GM19023 (cell line): ENCODE measurements around the gene CALHM1.
"Not testable (repeated sequence)": the region's sequence is repeated elsewhere in the genome, so short reads cannot be mapped to it uniquely, and the experiment has no call there.

ENCODE experiments used
- ATAC-seq: cut with Tn5 transposase; IDR thresholded peaks from one replicate; pipeline ENCODE4 v1.9.1; 2021; ENCODE audit warnings: mild to moderate bottlenecking, moderate library complexity; ENCODE audit not compliant: unreplicated experiment

Gene CALHM1

DNA sequence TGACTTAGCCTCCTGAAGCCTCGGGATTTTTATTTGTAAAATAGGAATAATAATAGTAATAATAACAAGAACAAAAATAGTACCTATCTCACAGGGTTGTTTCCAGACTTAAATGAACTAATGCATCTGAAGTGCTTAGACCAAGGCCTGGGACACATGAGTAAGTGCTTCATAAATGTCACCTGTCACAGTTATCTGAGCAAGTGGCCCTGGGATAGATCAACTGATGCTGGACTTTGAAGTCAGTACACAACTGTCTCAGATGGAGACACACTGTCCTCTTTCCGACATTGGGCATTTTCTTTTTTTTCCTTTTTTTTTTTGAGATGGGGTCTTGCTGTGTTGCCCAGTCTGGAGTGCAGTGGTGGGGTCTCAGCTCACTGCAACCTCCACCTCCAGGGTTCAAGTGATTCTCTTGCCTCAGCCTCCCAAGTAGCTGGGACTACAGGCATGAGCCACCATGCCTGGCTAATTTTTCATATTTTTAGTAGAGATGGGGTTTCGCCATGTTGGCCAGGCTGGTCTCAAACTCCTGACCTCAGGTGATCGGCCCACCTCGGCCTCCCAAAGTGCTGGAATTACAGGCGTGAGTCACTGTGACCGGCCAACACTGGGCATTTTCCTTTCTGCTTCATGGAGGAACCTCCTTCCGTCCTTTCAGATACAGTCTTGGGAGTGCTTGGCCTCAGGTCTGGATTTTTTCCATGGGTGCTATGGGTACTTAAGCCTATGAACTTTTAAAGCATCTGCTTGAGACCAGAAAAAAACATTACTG lies 28.1 kb upstream of the CALHM1 start:
- not testable (repeated sequence) for ATAC-seq

- no peak for ATAC-seq
These were observed 23.4 kb upstream of the CALHM1 start for GRCh38 chr10:103481974-103482531.

DNA sequence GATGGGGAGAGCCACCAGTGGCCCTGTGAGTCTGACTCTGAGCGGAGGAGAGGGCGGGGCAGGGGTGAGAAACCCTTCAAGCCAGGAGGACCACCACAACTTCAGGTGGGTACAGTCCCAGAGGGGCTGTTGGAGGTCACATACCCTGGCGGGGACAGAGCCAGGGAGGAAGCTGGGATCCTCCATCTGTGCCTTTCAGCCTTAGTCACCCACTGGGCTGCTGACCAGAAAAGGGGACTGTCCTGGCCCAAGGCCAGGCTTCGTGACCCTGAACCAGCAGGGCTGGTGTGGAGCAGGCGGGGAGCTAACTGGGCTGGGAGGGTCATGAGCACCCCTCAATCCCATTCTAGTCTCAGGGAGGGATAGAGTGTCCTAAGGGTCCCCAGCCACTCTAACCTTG lies 21.8 kb upstream of the CALHM1 start:
- no peak for ATAC-seq

DNA sequence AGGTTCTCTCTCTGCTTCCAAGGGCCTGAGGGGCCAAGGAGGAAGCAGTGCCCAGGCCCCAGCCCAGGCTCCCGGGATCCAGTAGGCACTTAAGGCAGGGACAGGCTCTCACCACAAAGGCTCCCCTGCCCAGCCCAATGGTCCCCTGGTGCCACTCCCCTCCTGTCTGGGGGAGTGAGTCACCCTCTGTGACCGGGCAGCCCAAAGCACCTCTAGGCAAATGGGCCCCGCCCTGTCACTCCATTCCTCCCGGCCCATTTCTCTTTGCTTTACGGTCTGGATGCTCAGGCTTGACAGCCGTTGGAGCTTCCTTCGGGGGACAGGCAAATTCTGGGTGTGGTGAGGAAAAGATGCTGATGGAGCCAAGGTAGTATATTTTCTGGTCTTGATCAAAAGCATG lies 20.4 kb upstream of the CALHM1 start, which contains the start of gene CALHM3:
TSS of gene CALHM3 (minus strand) at position 106 of the 400 bp plus-strand sequence. CDS start 208 bp downstream, outside the sequence.
- ATAC-seq = no peak

- ATAC-seq = no peak
These were observed 20.0 kb upstream of the CALHM1 start for GRCh38 chr10:103478671-103479070.

GRCh38 chr10:103476046-103476768 lies 17.5 kb upstream of the CALHM1 start:
- ATAC-seq = peak; percentile 37

DNA sequence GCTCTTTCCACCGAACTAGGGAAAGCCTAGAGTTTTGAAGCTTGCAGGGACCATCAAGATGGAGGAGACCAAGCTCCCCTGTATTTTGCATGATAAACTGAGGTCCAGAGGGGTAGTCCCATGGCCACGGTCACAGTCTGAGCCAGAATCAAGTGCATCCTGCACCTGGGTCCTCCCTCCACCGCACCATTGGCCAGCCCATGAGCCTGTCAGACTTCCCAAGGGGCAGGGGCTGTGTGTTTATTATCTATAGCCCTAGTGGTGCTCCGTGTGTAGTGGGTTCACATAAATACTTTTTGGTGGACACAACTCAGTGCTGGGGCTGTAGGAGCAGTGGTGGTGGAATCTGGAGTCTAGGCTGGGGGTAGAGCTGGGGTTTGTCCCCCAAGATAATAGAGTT lies 16.7 kb upstream of the CALHM1 start:
- no peak for ATAC-seq

GRCh38 chr10:103474077-103474476 lies 15.4 kb upstream of the CALHM1 start:
- no peak for ATAC-seq

DNA sequence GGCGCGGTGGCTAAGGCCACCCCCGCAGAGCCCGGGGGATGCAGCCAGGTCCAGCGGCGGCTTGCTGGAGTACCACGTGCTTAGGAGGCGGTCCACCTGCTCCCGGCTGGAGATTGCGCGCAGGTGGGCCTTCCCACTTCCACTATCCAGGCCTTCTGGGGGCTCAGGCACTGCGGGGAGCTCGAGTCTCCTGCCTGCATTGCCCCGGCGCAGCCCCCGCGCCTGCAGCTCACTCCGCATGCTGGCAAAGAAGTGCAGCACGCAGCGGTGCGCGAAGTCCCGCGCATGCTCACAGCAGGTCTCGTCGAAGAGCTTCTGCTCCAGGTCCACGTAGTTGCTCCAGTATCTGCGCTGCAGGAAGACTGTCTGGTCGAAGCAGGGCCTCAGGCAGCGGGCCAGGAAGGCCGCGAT lies 14.6 kb upstream of the CALHM1 start:
- ATAC-seq = no peak

GRCh38 chr10:103472005-103472404 lies 13.3 kb upstream of the CALHM1 start:
- no peak for ATAC-seq

DNA sequence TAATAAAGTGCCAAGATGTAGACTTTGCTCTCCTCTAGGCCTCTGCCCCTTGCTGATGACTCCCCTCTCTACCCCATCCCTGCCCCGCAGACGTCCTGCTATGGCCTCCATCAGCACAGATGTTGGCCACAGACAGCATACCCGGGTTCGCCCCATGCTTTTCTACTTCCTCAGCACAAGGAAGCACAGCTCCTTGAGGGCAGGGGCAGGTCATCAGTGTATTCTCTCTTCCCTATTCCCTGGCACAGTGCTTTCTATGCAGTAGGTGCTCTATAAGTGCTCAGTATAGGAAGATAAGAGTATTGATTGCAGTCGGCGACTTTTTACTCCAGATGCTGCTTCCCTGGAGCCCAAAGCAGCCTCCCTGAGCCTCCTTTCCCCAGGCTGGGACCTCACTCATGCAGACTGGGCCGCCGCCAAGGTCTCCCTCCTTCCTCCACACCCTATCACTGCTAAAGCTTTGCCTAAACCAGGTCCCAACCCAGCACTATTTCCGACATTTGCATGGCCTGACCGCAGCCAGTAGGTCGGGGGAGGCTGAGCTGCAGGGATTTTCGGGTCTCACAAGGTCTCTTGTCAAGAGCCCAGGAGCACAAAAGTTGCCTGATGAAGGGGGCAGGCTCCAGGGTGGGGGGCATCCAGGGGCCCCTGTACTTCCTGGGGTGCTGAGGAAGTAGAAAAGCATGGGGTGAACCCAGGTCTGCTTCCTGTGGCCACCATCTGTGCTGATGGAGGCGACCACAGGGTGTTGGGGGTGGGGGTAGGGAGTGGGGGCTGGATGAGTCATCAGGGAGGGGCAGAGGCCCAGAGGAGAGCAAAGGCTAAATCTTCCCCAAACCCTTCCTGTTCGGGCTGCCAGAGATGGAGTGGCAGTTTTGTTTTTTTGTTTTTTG lies 12.3 kb upstream of the CALHM1 start:
- ATAC-seq = peak; percentile 62

- ATAC-seq = no peak
These were observed 10.5 kb upstream of the CALHM1 start for GRCh38 chr10:103469201-103469600.

DNA sequence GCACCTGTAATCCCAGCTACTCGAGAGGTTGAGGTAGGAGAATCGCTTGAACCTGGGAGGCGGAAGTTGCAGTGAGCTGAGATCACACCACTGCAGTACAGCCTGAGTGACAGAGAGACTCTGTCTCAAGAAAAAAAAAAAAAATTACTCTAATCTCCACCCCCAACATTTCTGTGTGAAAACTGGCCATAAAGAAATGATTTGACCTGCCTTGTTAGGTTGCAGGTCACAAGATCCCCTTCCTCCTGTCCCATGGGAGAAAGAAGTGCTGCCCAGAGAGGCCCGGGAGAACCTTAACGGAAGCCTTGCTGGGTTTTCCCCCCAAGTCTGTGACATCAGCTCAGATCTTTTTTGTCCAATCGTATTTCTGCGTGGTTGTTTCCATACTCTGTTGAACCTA lies 8.7 kb upstream of the CALHM1 start:
- no peak for ATAC-seq

DNA sequence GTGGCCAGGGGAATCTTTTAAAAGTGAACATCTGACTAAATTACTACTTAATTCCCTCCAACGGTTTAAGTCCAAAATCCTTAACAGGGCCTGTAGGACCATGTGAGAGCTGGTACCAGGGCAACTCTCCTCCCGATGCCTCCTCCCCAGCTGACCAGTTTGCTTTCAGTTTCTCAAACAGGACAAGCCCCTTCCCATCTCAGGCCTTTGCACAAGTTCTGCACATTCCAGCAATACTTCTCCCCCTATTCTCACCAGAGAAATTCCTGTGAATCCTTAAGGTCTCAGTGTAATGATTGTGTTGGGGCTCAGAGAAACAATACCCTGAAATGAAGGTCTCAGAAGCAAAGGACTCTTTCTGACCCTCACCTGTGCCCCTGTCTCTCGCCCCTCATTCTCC lies 8.0 kb upstream of the CALHM1 start:
- no peak for ATAC-seq

DNA sequence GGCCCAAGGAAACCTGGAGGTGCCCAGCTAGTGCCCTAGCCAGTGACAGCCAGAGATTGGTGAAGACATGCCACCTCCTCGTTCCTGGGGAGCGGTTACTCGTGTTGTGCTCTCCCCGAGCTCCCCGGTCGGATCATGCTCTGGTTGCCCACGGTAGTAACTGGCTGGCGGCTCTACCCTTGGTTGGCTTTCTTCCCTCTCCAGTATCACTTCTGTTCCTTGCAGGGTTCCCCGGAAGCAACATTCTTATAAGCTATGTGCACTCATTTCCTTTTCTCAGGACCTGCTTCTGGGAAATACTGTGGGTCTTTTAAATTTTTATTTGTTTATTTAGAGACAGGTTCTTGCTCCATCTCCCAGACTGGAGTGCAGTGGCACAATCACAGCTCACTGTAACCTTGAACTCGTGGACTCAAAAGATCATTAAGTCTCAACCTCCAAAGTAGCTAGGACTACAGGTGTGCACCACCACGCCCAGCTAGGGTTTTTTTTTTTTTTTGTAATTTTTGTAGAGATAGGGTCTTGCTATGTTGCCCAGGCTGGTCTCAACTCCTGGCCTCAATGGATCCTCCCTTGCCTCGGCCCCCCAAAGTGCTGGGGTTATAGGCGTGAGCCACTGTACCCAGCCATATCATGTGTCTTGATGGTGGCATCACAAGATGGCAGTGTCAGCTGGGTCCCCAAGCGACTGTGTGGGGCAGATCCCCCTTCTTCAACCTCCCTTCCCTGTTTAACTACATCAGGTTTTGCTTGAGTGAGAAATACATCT lies 6.9 kb upstream of the CALHM1 start:
- no peak for ATAC-seq

DNA sequence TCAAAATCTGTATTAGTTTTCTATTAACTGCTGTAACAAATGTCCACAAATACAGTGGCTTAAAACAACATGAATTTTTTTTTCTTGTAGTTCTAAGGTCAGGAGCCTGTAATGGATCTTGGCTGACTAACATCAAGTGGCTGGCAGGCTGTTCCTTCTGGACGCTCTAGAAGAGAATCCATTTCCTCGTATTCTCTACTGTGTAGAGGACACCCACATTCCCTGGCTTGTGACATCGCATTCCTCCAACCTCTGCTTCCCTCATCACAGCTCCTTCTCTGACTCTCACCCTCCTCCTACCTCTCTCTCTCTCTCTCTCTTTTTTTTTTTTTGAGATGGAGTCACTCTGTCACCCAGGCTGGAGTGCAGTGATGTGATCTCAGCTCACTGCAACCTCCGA lies 4.8 kb upstream of the CALHM1 start:
- no peak for ATAC-seq

- no peak for ATAC-seq
These were observed 915 bp upstream of the CALHM1 start for GRCh38 chr10:103459615-103460014.

DNA sequence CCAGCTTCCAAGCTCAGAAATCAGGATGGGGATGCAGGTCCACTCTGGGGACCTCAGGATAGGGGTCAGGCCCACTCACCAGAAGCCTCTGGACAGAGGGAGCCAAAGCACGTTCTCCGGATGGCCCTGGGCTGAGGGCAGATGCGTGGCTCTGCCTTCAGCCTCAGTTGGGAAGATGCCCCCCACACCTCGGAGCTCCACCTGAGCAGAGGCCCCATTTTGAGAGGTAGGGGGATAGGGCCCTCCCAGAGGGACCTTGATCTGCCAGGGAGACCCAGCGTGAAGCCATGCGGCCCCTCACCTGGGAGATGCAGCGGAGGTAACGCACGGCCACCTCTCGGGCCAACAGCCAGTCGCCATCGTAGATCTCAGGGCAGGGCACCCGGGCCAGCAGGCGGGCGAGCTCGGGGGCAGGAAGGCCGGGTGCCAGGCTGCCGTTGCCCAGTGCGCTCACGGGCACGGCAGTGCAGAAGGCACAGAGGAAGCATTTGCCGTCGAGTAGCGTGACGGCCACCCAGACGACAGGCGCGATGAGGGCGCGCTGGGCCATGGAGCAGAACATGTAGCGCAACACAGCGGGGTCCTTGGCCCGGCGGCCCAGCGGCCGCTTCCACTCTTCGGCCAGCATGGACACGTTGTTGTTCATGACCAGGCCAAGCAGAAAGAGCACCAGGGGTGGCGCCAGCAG lies 660 bp downstream of the CALHM1 start:
- no peak for ATAC-seq

GRCh38 chr10:103457176-103457712 lies 1.5 kb downstream of the CALHM1 start:
- no peak for ATAC-seq
